Omental fat pad (tissue), 4 donors: ENCODE measurements around the gene MT1H. TPM values are rescaled to one million over a fixed set of nuclear protein-coding genes. Genes with fewer than 3 reads are reported as not detected.

ENCODE experiments used
- ATAC-seq: fragments of 150-250 bp; one replicate; pipeline ENCODE4 v1.9.1; 2016; ENCODE audit warnings: mild to moderate bottlenecking, moderate library complexity; ENCODE audit not compliant: low FRiP score
- DNase-seq: peaks from one replicate; pipeline ENCODE4 v3.0.0-alpha.2; 2019; ENCODE audit warnings: low spot score
- CTCF ChIP-seq, 3 donors: fragments of 450-650 bp; IDR thresholded peaks; one replicate each; pipeline ENCODE4 v1.5.1; 2016 to 2017; ENCODE audit warnings: antibody characterized with exemption in 3 of 3, mild to moderate bottlenecking in 3 of 3, moderate library complexity in 2 of 3
- total RNA-seq, 4 donors: library from RNA; depleted of rRNA; stranded (reverse); fragments of >200 nt; gene quantifications; one replicate each; pipeline ENCODE4 v1.1.0, GENCODE V29; 2016

Gene MT1H
- total RNA-seq, 4 donors from 2014 or later = 11.9 to 23.3 TPM; not detected in 2

- DNase-seq (no peak), ATAC-seq (peak; percentile 60)
- no peak for TF ChIP-seq CTCF (IDR thresholded peaks at IDR 0.05)
Observed at GRCh38 chr16:56637814-56638750, 31.5 kb upstream of the MT1H start, which contains the start of gene MT1A. Gene MT1A, plus strand, starts transcription at chr16:56638666. Its CDS starts 73 bp downstream, at chr16:56638739.

GRCh38 chr16:56639045-56639444 lies 30.6 kb upstream of the MT1H start:
- no peak for TF ChIP-seq CTCF (IDR thresholded peaks at IDR 0.05)
- ATAC-seq = no peak
- DNase-seq = no peak

GRCh38 chr16:56640076-56640475 lies 29.5 kb upstream of the MT1H start:
- no peak for TF ChIP-seq CTCF (IDR thresholded peaks at IDR 0.05)
- DNase-seq (no peak), ATAC-seq (no peak)

- DNase-seq (no peak), ATAC-seq (no peak)
- no peak for TF ChIP-seq CTCF (IDR thresholded peaks at IDR 0.05)
Observed at GRCh38 chr16:56641166-56641565, 28.4 kb upstream of the MT1H start.

- DNase-seq (peak; percentile 68), ATAC-seq (peak; percentile 95)
Observed at GRCh38 chr16:56643080-56643778, 26.4 kb upstream of the MT1H start.

GRCh38 chr16:56643833-56644232 lies 25.8 kb upstream of the MT1H start:
- DNase-seq (no peak), ATAC-seq (no peak)
- TF ChIP-seq CTCF (IDR thresholded peaks at IDR 0.05) = no peak

More at GRCh38 chr16:56643080-56643778, 26.4 kb upstream of the MT1H start:
- no peak for TF ChIP-seq CTCF (IDR thresholded peaks at IDR 0.05)
